Effector memory CD4-positive, alpha-beta T cell (primary cell): ENCODE measurements around the gene AKAP13.
A peak's percentile ranks its signal among the peaks of the same experiment; 100 is the strongest.

Experiments
- DNase-seq, 3 donors: peaks; one replicate each; pipeline ENCODE4 v3.0.0-alpha.2; 2020
- H3K27ac ChIP-seq: 2 replicates; pipeline ENCODE4 v1.7.0; 2013; ENCODE audit warnings: mild to moderate bottlenecking, low read length, moderate library complexity; ENCODE audit not compliant: insufficient read depth, poor library complexity, severe bottlenecking
- H3K27me3 ChIP-seq: replicated peaks from 2 replicates; pipeline ENCODE4 v1.7.0; 2013; ENCODE audit warnings: mild to moderate bottlenecking, low read length; ENCODE audit not compliant: insufficient read depth, control insufficient read depth, poor library complexity, severe bottlenecking
- H3K36me3 ChIP-seq: 2 replicates; pipeline ENCODE4 v1.7.0; 2013; ENCODE audit warnings: mild to moderate bottlenecking, low read length, moderate library complexity; ENCODE audit not compliant: control insufficient read depth, insufficient read depth
- H3K4me1 ChIP-seq: 2 replicates; pipeline ENCODE4 v1.7.0; 2013; ENCODE audit warnings: low read length, mild to moderate bottlenecking; ENCODE audit not compliant: control insufficient read depth, insufficient read depth, poor library complexity, severe bottlenecking
- H3K4me3 ChIP-seq: 2 replicates; pipeline ENCODE4 v1.7.0; 2013; ENCODE audit warnings: low read length, low read depth, mild to moderate bottlenecking; ENCODE audit not compliant: insufficient read depth, poor library complexity, severe bottlenecking
- H3K9me3 ChIP-seq: 2 replicates; pipeline ENCODE4 v1.7.0; 2013; ENCODE audit warnings: mild to moderate bottlenecking, low read length, moderate library complexity; ENCODE audit not compliant: control insufficient read depth

AKAP13 gene

GRCh38 chr15:85779249-85779648, 398.8 kb downstream of the AKAP13 start:
- Histone ChIP-seq H3K27ac (no peak overlapping the region), H3K4me3 (no peak overlapping the region), H3K27me3 (no peaks in the 10 kb centered on the region), H3K4me1 (no peaks in the 10 kb centered on the region), H3K36me3 (no peaks in the 10 kb centered on the region), H3K9me3 (no peaks in the 10 kb centered on the region)
- no peak for DNase-seq

DNA sequence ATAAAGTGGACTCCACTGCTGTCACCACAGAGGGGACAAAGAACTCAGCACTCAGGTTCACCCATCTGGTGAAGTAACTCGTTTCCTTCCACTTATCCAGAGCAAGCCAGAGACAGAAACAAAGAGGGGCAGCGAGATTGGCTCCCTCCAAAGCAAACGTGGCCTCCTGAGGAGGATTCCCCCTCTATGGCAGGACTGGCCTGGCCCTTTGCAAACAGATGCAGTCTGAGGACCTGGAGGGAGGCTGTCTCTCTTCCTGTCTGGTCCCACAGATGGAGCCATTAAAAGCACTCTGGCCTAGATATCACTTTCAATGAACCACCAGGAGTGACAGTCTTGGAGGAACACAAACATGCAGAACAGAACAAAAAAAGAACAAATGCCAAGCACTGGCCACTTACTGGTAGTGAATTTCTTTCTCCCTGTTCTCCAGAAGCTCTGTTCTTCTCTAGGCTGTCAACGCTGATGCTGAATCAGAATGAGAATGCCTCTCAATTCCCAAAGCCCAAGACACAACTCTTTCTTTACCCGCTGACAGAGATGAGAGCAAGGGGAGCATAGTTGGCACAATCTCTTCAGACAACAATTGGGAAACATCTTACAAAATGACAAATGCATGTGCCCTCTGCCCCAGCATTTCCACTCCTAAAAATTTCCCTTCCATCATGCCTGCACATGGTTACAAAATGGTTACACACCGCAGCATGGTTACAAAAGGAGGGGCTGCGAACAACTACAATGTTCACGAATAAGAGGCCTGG, 400.0 kb downstream of the AKAP13 start:
- Histone ChIP-seq H3K4me1 (peaks cover 10% of the 10 kb centered on the region), H3K4me3 (no peak overlapping the region), H3K27me3 (no peaks in the 10 kb centered on the region), H3K27ac (no peak overlapping the region), H3K9me3 (no peaks in the 10 kb centered on the region), H3K36me3 (no peaks in the 10 kb centered on the region)
- DNase-seq = no peak

DNA sequence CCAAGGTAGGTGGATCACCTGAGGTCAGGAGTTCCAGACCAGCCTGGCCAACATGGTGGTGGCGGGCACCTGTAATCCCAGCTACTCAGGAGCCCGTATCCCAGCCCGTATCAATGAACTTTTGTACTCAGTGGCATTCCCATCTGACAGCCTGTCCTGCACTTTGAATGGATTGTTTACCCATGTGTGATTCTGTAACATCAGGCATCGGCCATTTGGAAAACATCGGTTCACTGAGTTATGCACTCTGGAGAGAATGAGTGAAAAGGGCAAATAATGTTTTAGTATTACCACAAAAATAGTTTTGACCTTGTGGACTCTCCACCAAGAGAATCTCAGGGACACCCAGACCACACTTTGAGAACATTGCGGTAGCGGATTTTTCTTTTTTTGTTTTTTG, 400.7 kb downstream of the AKAP13 start:
- Histone ChIP-seq H3K36me3 (no peaks in the 10 kb centered on the region), H3K4me1 (peaks cover 14% of the 10 kb centered on the region), H3K27ac (no peak overlapping the region), H3K4me3 (no peak overlapping the region), H3K9me3 (no peaks in the 10 kb centered on the region), H3K27me3 (no peaks in the 10 kb centered on the region)
- DNase-seq = no peak

- H3K9me3 ChIP-seq = no peaks in the 10 kb centered on the region
- H3K4me3 ChIP-seq = no peak overlapping the region
- no peaks in the 10 kb centered on the region for H3K27me3 ChIP-seq
- DNase-seq = no peak
- no peak overlapping the region for H3K27ac ChIP-seq
- no peaks in the 10 kb centered on the region for H3K36me3 ChIP-seq
- H3K4me1 ChIP-seq = peaks cover 21% of the 10 kb centered on the region
These were observed 401.7 kb downstream of the AKAP13 start for GRCh38 chr15:85782064-85782463.

GRCh38 chr15:85785887-85786780, 405.7 kb downstream of the AKAP13 start:
- H3K4me3 ChIP-seq = peak overlapping the region; percentile 35
- DNase-seq = no peak
- H3K4me1 ChIP-seq = peaks cover 21% of the 10 kb centered on the region
- no peaks in the 10 kb centered on the region for H3K36me3 ChIP-seq
- H3K27ac ChIP-seq = peak overlapping the region; percentile 58
- no peaks in the 10 kb centered on the region for H3K27me3 ChIP-seq
- H3K9me3 ChIP-seq = no peaks in the 10 kb centered on the region

- no peak overlapping the region for H3K27ac ChIP-seq
- H3K4me1 ChIP-seq = peaks cover 21% of the 10 kb centered on the region
- no peak for DNase-seq
- no peaks in the 10 kb centered on the region for H3K27me3 ChIP-seq
- no peaks in the 10 kb centered on the region for H3K36me3 ChIP-seq
- no peak overlapping the region for H3K4me3 ChIP-seq
- H3K9me3 ChIP-seq = no peaks in the 10 kb centered on the region
These were observed 406.3 kb downstream of the AKAP13 start for GRCh38 chr15:85786781-85787114.

GRCh38 chr15:85788771-85789495, 408.5 kb downstream of the AKAP13 start:
- DNase-seq = no peak

DNA sequence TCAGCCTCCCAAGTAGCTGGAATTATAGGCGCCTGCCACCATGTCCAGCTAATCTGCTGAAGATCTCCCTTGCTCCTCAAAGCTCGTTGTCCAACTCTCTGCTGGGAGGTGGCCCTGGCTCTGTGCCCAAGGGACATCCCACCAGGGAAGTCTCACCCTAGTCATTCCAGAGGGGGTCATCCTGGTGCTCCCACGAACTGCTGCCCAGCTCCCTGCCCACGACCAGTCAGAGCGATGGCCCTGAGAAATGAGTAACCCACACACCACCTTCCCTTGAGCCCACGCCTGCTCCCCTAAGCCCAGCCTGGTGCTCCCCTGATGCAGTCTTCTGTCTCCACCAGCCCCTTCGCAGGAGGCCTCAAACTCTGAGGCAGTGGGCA, 409.1 kb downstream of the AKAP13 start:
- no peak for DNase-seq
- peaks cover 34% of the 10 kb centered on the region for H3K4me1 ChIP-seq
- no peaks in the 10 kb centered on the region for H3K27me3 ChIP-seq
- no peak overlapping the region for H3K27ac ChIP-seq
- no peak overlapping the region for H3K4me3 ChIP-seq
- no peaks in the 10 kb centered on the region for H3K9me3 ChIP-seq
- H3K36me3 ChIP-seq = no peaks in the 10 kb centered on the region

More at GRCh38 chr15:85788771-85789495, 408.5 kb downstream of the AKAP13 start:
- Histone ChIP-seq H3K4me3 (no peak overlapping the region), H3K9me3 (no peaks in the 10 kb centered on the region), H3K27ac (no peak overlapping the region), H3K4me1 (peaks cover 35% of the 10 kb centered on the region), H3K36me3 (no peaks in the 10 kb centered on the region), H3K27me3 (no peaks in the 10 kb centered on the region)

GRCh38 chr15:85792102-85792731, 411.8 kb downstream of the AKAP13 start:
- H3K36me3 ChIP-seq = no peaks in the 10 kb centered on the region
- no peak overlapping the region for H3K27ac ChIP-seq
- no peak overlapping the region for H3K4me3 ChIP-seq
- no peaks in the 10 kb centered on the region for H3K9me3 ChIP-seq
- H3K27me3 ChIP-seq = no peaks in the 10 kb centered on the region
- DNase-seq = no peak
- peaks cover 23% of the 10 kb centered on the region for H3K4me1 ChIP-seq
